NCI-H2171 (cell line): ENCODE data around the gene ZBED4.

Experiments used
- DNase-seq: peaks from one replicate; lab custom pipeline; 2025; lab: John Stamatoyannopoulos, UW

The ZBED4 gene

GRCh38 chr22:49855251-49855911 is 1.7 kb downstream of the ZBED4 start:
- DNase-seq, result no peak

GRCh38 chr22:49856343-49856742 is 2.7 kb downstream of the ZBED4 start:
- DNase-seq, result no peak

GRCh38 chr22:49856766-49857618 is 3.3 kb downstream of the ZBED4 start:
- no peak for DNase-seq

GRCh38 chr22:49858827-49859226 is 5.2 kb downstream of the ZBED4 start:
- DNase-seq, result no peak

- DNase-seq, result no peak
Observed at GRCh38 chr22:49861642-49862495, 8.2 kb downstream of the ZBED4 start.

GRCh38 chr22:49862496-49862776 is 8.8 kb downstream of the ZBED4 start:
- DNase-seq, result no peak

- DNase-seq, result no peak
Observed at GRCh38 chr22:49863931-49864330, 10.3 kb downstream of the ZBED4 start.

GRCh38 chr22:49865156-49865555 is 11.5 kb downstream of the ZBED4 start:
- DNase-seq, result no peak

- DNase-seq, result no peak
Observed at GRCh38 chr22:49866134-49866533, 12.5 kb downstream of the ZBED4 start.

GRCh38 chr22:49866646-49867045 is 13.0 kb downstream of the ZBED4 start:
- DNase-seq, result no peak

- DNase-seq, result no peak
Observed at GRCh38 chr22:49867303-49868265, 13.9 kb downstream of the ZBED4 start.

GRCh38 chr22:49869086-49869830 is 15.6 kb downstream of the ZBED4 start:
- no peak for DNase-seq

- DNase-seq, result no peak
Observed at GRCh38 chr22:49869845-49870712, 16.4 kb downstream of the ZBED4 start.

GRCh38 chr22:49871482-49871881 is 17.8 kb downstream of the ZBED4 start:
- DNase-seq, result no peak

- no peak for DNase-seq
Observed at GRCh38 chr22:49872347-49872746, 18.7 kb downstream of the ZBED4 start.

GRCh38 chr22:49873228-49873940 is 19.7 kb downstream of the ZBED4 start:
- no peak for DNase-seq

GRCh38 chr22:49877642-49878041 is 24.0 kb downstream of the ZBED4 start:
- DNase-seq, result no peak

- DNase-seq, result no peak
Observed at GRCh38 chr22:49878206-49878605, 24.6 kb downstream of the ZBED4 start.

GRCh38 chr22:49879871-49880270 is 26.2 kb downstream of the ZBED4 start:
- DNase-seq, result no peak
